OCI-LY7 (cell line): ENCODE data around the gene NPM1. TPM values are rescaled to one million over a fixed set of nuclear protein-coding genes. Genes with fewer than 3 reads are reported as not detected.
"Not testable (repeated sequence)": the region's sequence is repeated elsewhere in the genome, so short reads cannot be mapped to it uniquely, and the experiment has no call there.

ENCODE experiments used
- BruUV-seq: library from RNA; stranded (reverse); fragments of 400-500 nt; replicated peaks from 2 replicates; lab custom pipeline; 2021; lab: Mats Ljungman, UMichigan
- CTCF ChIA-PET: fragments of 300-600 bp; sonication (Branson Sonifier 250); formaldehyde crosslinking; loops from one replicate; lab custom pipeline; 2022; ENCODE audit warnings: antibody characterized with exemption; ENCODE audit not compliant: unreplicated experiment; lab: Charles Lee
- POLR2A ChIA-PET: fragments of 300-600 bp; sonication (Branson Sonifier 250); formaldehyde crosslinking; loops from one replicate; lab custom pipeline; 2022; ENCODE audit warnings: antibody characterized with exemption; lab: Charles Lee
- DNase-seq: peaks from one replicate; pipeline ENCODE4 v3.0.0-alpha.2; 2015; ENCODE audit warnings: low spot score
- H2AFZ ChIP-seq: fragments of 200-600 bp; sonication (generic), shearing (Covaris generic); 2 replicates; pipeline ENCODE4 v1.6.1; 2014; ENCODE audit warnings: mild to moderate bottlenecking, antibody characterized with exemption, low read length, moderate library complexity
- H3K27ac ChIP-seq: fragments of 200-600 bp; sonication (generic); 2 replicates; pipeline ENCODE4 v1.5.1; 2014; ENCODE audit warnings: mixed run types, low read depth, mild to moderate bottlenecking, moderate library complexity, low read length, inconsistent platforms; ENCODE audit not compliant: poor library complexity, severe bottlenecking
- H3K36me3 ChIP-seq: fragments of 200-600 bp; sonication (generic); 2 replicates; pipeline ENCODE4 v1.6.1; 2014; ENCODE audit warnings: mild to moderate bottlenecking, antibody characterized with exemption, low read length, moderate library complexity, mixed read lengths; ENCODE audit not compliant: insufficient read depth
- H3K4me1 ChIP-seq: fragments of 200-600 bp; sonication (generic); 2 replicates; pipeline ENCODE4 v1.5.1; 2014; ENCODE audit warnings: mild to moderate bottlenecking, low read length; ENCODE audit not compliant: insufficient read depth, poor library complexity, severe bottlenecking
- H3K4me2 ChIP-seq: fragments of 200-600 bp; sonication (generic); 2 replicates; pipeline ENCODE4 v1.6.1; 2014; ENCODE audit warnings: mild to moderate bottlenecking, low read length
- H3K4me3 ChIP-seq: fragments of 200-600 bp; sonication (generic); 2 replicates; pipeline ENCODE4 v1.5.1; 2014; ENCODE audit warnings: mild to moderate bottlenecking, low read depth, low read length; ENCODE audit not compliant: poor library complexity, severe bottlenecking
- H3K79me2 ChIP-seq: fragments of 200-600 bp; sonication (generic); 2 replicates; pipeline ENCODE4 v1.6.1; 2016; ENCODE audit warnings: low read depth, mild to moderate bottlenecking, low read length, moderate library complexity, mixed read lengths; ENCODE audit not compliant: insufficient read depth
- H3K9me2 ChIP-seq: fragments of 200-600 bp; sonication (generic); 2 replicates; pipeline ENCODE4 v1.6.1; 2016; ENCODE audit warnings: mild to moderate bottlenecking, low read length, mixed read lengths; ENCODE audit not compliant: insufficient read depth
- H3K9me3 ChIP-seq: fragments of 200-600 bp; sonication (generic); 2 replicates; pipeline ENCODE4 v1.6.1; 2014; ENCODE audit warnings: mild to moderate bottlenecking, mixed run types, low read length, mixed read lengths
- H4K20me1 ChIP-seq: fragments of 200-600 bp; sonication (generic); 2 replicates; pipeline ENCODE4 v1.6.1; 2014; ENCODE audit warnings: mild to moderate bottlenecking, antibody characterized with exemption, low read length, moderate library complexity, mixed read lengths; ENCODE audit not compliant: insufficient read depth
- CTCF ChIP-seq: fragments of 200-600 bp; sonication (generic); conservative IDR thresholded peaks from 2 replicates; pipeline ENCODE4 v1.5.1; 2014; ENCODE audit warnings: mild to moderate bottlenecking, antibody characterized with exemption, low read length, moderate library complexity, mixed read lengths
- EZH2phosphoT487 ChIP-seq: fragments of 200-600 bp; sonication (generic); IDR thresholded peaks from 2 replicates; pipeline ENCODE4 v1.6.1; 2018; ENCODE audit warnings: low read depth, borderline replicate concordance, mild to moderate bottlenecking, mixed run types, antibody characterized with exemption, low read length, moderate library complexity, mixed read lengths
- intact Hi-C: fragments of 100-400 bp; cut with micrococcal nuclease; formaldehyde crosslinking; loops from one replicate; pipeline ENCODE4 v1.10.0; 2022; ENCODE audit not compliant: unreplicated experiment
- total RNA-seq, 2 experiments: library from RNA; depleted of rRNA in 1 of 2; stranded (reverse); fragments of >200 nt in 1 of 2; shearing (Covaris generic) in 1 of 2; gene quantifications; 2 replicates each; pipeline ENCODE4 v1.2.3, GENCODE V29; 2014 to 2022

Gene NPM1
- total RNA-seq, 2 experiments from 2014 or later = 1,091 to 2,027 TPM

DNA sequence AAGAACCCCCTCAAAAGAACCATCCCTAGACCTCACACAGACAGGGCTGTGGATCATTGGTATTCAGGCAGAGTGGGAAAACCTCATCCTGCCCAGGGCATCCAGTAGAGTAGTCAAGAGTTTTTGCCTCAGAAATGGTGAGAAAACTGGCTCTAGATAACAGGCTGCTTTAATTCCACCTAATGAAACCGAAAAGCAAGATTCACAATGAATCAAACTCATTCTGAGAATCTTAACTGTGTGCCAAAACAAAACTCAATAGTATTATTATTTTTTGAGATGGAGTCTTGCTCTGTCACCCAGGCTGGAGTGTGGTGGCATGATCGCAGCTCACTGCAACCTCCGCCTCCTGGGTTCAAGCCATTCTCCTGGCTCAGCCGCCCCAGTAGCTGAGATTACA lies 17.8 kb upstream of the NPM1 start:
- Histone ChIP-seq H3K4me2 (no peak overlapping the region), H3K79me2 (no peaks in the 10 kb centered on the region), H2AFZ (no peak overlapping the region), H3K9me3 (no peaks in the 10 kb centered on the region), H3K4me1 (no peaks in the 10 kb centered on the region), H3K36me3 (no peaks in the 10 kb centered on the region), H3K9me2 (no peaks in the 10 kb centered on the region), H3K4me3 (no peak overlapping the region), H4K20me1 (no peaks in the 10 kb centered on the region), H3K27ac (no peak overlapping the region)
- no TSS peak for BruUV-seq
- intact Hi-C loops = no loop called here
- TF ChIP-seq CTCF (no peak), EZH2phosphoT487 (no peak)
- ChIA-PET CTCF (no interaction called here), POLR2A (no interaction called here)
- DNase-seq = no peak

- H2AFZ ChIP-seq, H3K4me3 ChIP-seq, H4K20me1 ChIP-seq, H3K79me2 ChIP-seq, POLR2A ChIA-PET, H3K4me2 ChIP-seq, H3K27ac ChIP-seq, H3K9me3 ChIP-seq, H3K4me1 ChIP-seq, H3K36me3 ChIP-seq, DNase-seq, BruUV-seq, intact Hi-C loops, CTCF ChIA-PET, H3K9me2 ChIP-seq: not testable (repeated sequence)
- peak; percentile 50 for TF ChIP-seq CTCF
These were observed 16.8 kb upstream of the NPM1 start for GRCh38 chr5:171370881-171371280.

DNA sequence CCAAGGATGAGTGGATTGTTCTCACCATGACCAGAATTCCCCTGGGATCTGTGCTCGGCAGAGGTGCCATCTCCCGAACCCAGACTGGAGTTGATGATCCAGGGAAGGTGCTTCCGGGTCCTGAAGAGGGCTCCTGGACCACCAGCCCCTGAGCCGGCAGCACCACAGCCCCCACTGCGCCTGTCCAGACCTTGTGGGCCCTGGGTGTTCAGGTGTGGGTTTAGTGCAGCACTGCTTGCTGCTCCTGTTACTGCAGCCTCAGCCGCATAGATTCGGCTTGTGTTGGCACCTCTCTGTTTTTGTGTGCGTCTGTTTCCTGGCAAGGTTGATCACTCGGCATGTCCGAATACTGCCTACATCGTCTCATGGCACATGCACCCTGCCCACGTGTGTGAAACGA lies 16.3 kb upstream of the NPM1 start:
- H2AFZ ChIP-seq = no peak overlapping the region
- H3K79me2 ChIP-seq = no peaks in the 10 kb centered on the region
- CTCF ChIA-PET = no interaction called here
- H3K4me1 ChIP-seq = no peaks in the 10 kb centered on the region
- H3K9me3 ChIP-seq = no peaks in the 10 kb centered on the region
- H3K4me2 ChIP-seq = no peak overlapping the region
- no peak for DNase-seq
- no peak overlapping the region for H3K4me3 ChIP-seq
- H3K27ac ChIP-seq = no peak overlapping the region
- intact Hi-C loops = no loop called here
- no TSS peak for BruUV-seq
- H3K36me3 ChIP-seq = no peaks in the 10 kb centered on the region
- no peaks in the 10 kb centered on the region for H3K9me2 ChIP-seq
- POLR2A ChIA-PET = no interaction called here
- no peaks in the 10 kb centered on the region for H4K20me1 ChIP-seq
- no peak for TF ChIP-seq CTCF
